NK-92 treated with Interleukin-12 subunit alpha and Interleukin-12 subunit beta, amount 100 ng/mL, for 24 hours (cell line): ENCODE data around the gene PLAC1.

Experiments
- DNase-seq: peaks from one replicate; lab custom pipeline; 2025; lab: John Stamatoyannopoulos, UW

Gene PLAC1

GRCh38 chrX:134588806-134589205 is 69.5 kb downstream of the PLAC1 start:
- no peak for DNase-seq

- DNase-seq, result no peak
Observed at GRCh38 chrX:134580907-134581306, 77.4 kb downstream of the PLAC1 start.

- DNase-seq, result no peak
Observed at GRCh38 chrX:134573683-134574035, 84.6 kb downstream of the PLAC1 start.

GRCh38 chrX:134572816-134573682 is 85.2 kb downstream of the PLAC1 start:
- no peak for DNase-seq

GRCh38 chrX:134571796-134572195 is 86.5 kb downstream of the PLAC1 start:
- no peak for DNase-seq

GRCh38 chrX:134570899-134571298 is 87.4 kb downstream of the PLAC1 start:
- DNase-seq, result no peak

GRCh38 chrX:134570509-134570846 is 87.8 kb downstream of the PLAC1 start:
- DNase-seq, result no peak

- no peak for DNase-seq
Observed at GRCh38 chrX:134569306-134569705, 89.0 kb downstream of the PLAC1 start.

GRCh38 chrX:134568285-134569016 is 89.8 kb downstream of the PLAC1 start:
- DNase-seq, result no peak

GRCh38 chrX:134566506-134566905 is 91.8 kb downstream of the PLAC1 start:
- no peak for DNase-seq

GRCh38 chrX:134562002-134562401 is 96.3 kb downstream of the PLAC1 start:
- DNase-seq, result no peak

GRCh38 chrX:134558133-134558532 is 100.1 kb downstream of the PLAC1 start:
- DNase-seq, result no peak

- no peak for DNase-seq
Observed at GRCh38 chrX:134554291-134554690, 104.0 kb downstream of the PLAC1 start.

GRCh38 chrX:134552351-134552750 is 105.9 kb downstream of the PLAC1 start:
- no peak for DNase-seq

- no peak for DNase-seq
Observed at GRCh38 chrX:134551376-134552048, 106.8 kb downstream of the PLAC1 start.

- DNase-seq, result peak; percentile 3
Observed at GRCh38 chrX:134548257-134549201, 109.7 kb downstream of the PLAC1 start.

- DNase-seq, result no peak
Observed at GRCh38 chrX:134547047-134547679, 111.1 kb downstream of the PLAC1 start.

- DNase-seq, result no peak
Observed at GRCh38 chrX:134546187-134546586, 112.1 kb downstream of the PLAC1 start.

GRCh38 chrX:134545510-134545909 is 112.8 kb downstream of the PLAC1 start:
- DNase-seq, result no peak

- no peak for DNase-seq
Observed at GRCh38 chrX:134544513-134545151, 113.6 kb downstream of the PLAC1 start.

- no peak for DNase-seq
Observed at GRCh38 chrX:134544135-134544512, 114.1 kb downstream of the PLAC1 start.
